H9 (cell line): ENCODE data around the gene KCMF1. TPM values are rescaled to one million over a fixed set of nuclear protein-coding genes. Genes with fewer than 3 reads are reported as not detected.
A peak's percentile ranks its signal among the peaks of the same experiment; 100 is the strongest.

Source experiments
- DNase-seq: peaks from one replicate; pipeline ENCODE4 v3.0.0-alpha.2; 2017
- H2AFZ ChIP-seq: one replicate; pipeline ENCODE4 v1.6.1; 2013; ENCODE audit warnings: mild to moderate bottlenecking, low read length, control low read depth, moderate library complexity
- H2AK5ac ChIP-seq: 2 replicates; pipeline ENCODE4 v1.6.1; 2013; ENCODE audit warnings: low read length, control low read depth, mixed read lengths; ENCODE audit not compliant: insufficient read length
- H2BK120ac ChIP-seq: one replicate; pipeline ENCODE4 v1.6.1; 2013; ENCODE audit warnings: low read depth, mild to moderate bottlenecking, low read length, control low read depth, inconsistent platforms; ENCODE audit not compliant: poor library complexity, severe bottlenecking
- H2BK12ac ChIP-seq: 2 replicates; pipeline ENCODE4 v1.6.1; 2013; ENCODE audit warnings: low read length, control low read depth, mixed read lengths, low read depth; ENCODE audit not compliant: insufficient read length
- H2BK15ac ChIP-seq: 2 replicates; pipeline ENCODE4 v1.6.1; 2013; ENCODE audit warnings: low read depth, low read length, control low read depth
- H2BK20ac ChIP-seq: one replicate; pipeline ENCODE4 v1.6.1; 2013; ENCODE audit warnings: low read depth, mild to moderate bottlenecking, low read length, control low read depth, inconsistent platforms; ENCODE audit not compliant: poor library complexity, severe bottlenecking
- H2BK5ac ChIP-seq: 2 replicates; pipeline ENCODE4 v1.6.1; 2013; ENCODE audit warnings: low read length, control low read depth, mixed read lengths; ENCODE audit not compliant: insufficient read length
- H3K14ac ChIP-seq: 2 replicates; pipeline ENCODE4 v1.6.1; 2013; ENCODE audit warnings: low read length, control low read depth; ENCODE audit not compliant: insufficient read depth
- H3K18ac ChIP-seq: 2 replicates; pipeline ENCODE4 v1.6.1; 2013; ENCODE audit warnings: low read depth, mild to moderate bottlenecking, mixed read lengths, low read length, control low read depth; ENCODE audit not compliant: insufficient read length
- H3K23ac ChIP-seq: 2 replicates; pipeline ENCODE4 v1.6.1; 2013; ENCODE audit warnings: low read length, control low read depth, mixed read lengths, low read depth; ENCODE audit not compliant: insufficient read length
- H3K23me2 ChIP-seq: 2 replicates; pipeline ENCODE4 v1.6.1; 2013; ENCODE audit warnings: low read depth, mild to moderate bottlenecking, mixed read lengths, low read length, control low read depth; ENCODE audit not compliant: insufficient read length, poor library complexity, severe bottlenecking
- H3K27ac ChIP-seq: 2 replicates; pipeline ENCODE4 v1.5.1; 2013; ENCODE audit warnings: low read length, control low read depth, mixed read lengths, low read depth; ENCODE audit not compliant: insufficient read length
- H3K27me3 ChIP-seq: 2 replicates; pipeline ENCODE4 v1.6.1; 2013; ENCODE audit warnings: low read length, control low read depth, inconsistent platforms; ENCODE audit not compliant: insufficient read depth
- H3K4ac ChIP-seq: 2 replicates; pipeline ENCODE4 v1.6.1; 2013; ENCODE audit warnings: low read depth, mild to moderate bottlenecking, control low read depth, inconsistent platforms, low read length, moderate library complexity
- H3K4me1 ChIP-seq: 2 replicates; pipeline ENCODE4 v1.6.1; 2013; ENCODE audit warnings: low read length, control low read depth, inconsistent platforms; ENCODE audit not compliant: insufficient read depth
- H3K4me2 ChIP-seq: 2 replicates; pipeline ENCODE4 v1.6.1; 2013; ENCODE audit warnings: low read length, control low read depth, mixed read lengths; ENCODE audit not compliant: insufficient read length, insufficient read depth
- H3K56ac ChIP-seq: 2 replicates; pipeline ENCODE4 v1.6.1; 2013; ENCODE audit warnings: low read depth, mild to moderate bottlenecking, mixed read lengths, low read length, control low read depth; ENCODE audit not compliant: insufficient read length
- H3K79me1 ChIP-seq: 2 replicates; pipeline ENCODE4 v1.6.1; 2013; ENCODE audit warnings: low read depth, mild to moderate bottlenecking, moderate library complexity, low read length, control low read depth, inconsistent platforms; ENCODE audit not compliant: insufficient read depth, poor library complexity, severe bottlenecking
- H3K79me2 ChIP-seq: 2 replicates; pipeline ENCODE4 v1.6.1; 2013; ENCODE audit warnings: low read length, control low read depth, inconsistent platforms; ENCODE audit not compliant: insufficient read depth
- H3K9ac ChIP-seq: 2 replicates; pipeline ENCODE4 v1.6.1; 2013; ENCODE audit warnings: low read length, control low read depth, mixed read lengths; ENCODE audit not compliant: insufficient read length; ENCODE audit errors: extremely low read depth
- H3K9me3 ChIP-seq: one replicate; pipeline ENCODE4 v1.6.1; 2013; ENCODE audit warnings: low read depth, low read length, inconsistent platforms; ENCODE audit not compliant: control insufficient read depth
- H3T11ph ChIP-seq: one replicate; pipeline ENCODE4 v1.6.1; 2013; ENCODE audit warnings: mild to moderate bottlenecking, low read length, control low read depth, inconsistent platforms
- H4K20me1 ChIP-seq: one replicate; pipeline ENCODE4 v1.6.1; 2013; ENCODE audit not compliant: control insufficient read depth, insufficient read length, insufficient read depth
- H4K5ac ChIP-seq: 2 replicates; pipeline ENCODE4 v1.6.1; 2013; ENCODE audit warnings: low read depth, mild to moderate bottlenecking, mixed read lengths, low read length, control low read depth; ENCODE audit not compliant: insufficient read length
- H4K8ac ChIP-seq: replicated peaks from 2 replicates; pipeline ENCODE4 v1.6.1; 2013; ENCODE audit warnings: low read length, control low read depth, mixed read lengths, low read depth; ENCODE audit not compliant: insufficient read length
- H4K91ac ChIP-seq: 2 replicates; pipeline ENCODE4 v1.6.1; 2013; ENCODE audit warnings: low read depth, mild to moderate bottlenecking, moderate library complexity, mixed read lengths, low read length, control low read depth; ENCODE audit not compliant: insufficient read length
- H3K27ac Mint-ChIP-seq, 3 experiments: 2 replicates in 2 of 3; 3 replicates in 1 of 3; pipeline ENCODE4 v1.8.0; 2020 to 2021; ENCODE audit warnings: mixed read lengths in 3 of 3, mild to moderate bottlenecking in 1 of 3, moderate library complexity in 1 of 3
- H3K27me3 Mint-ChIP-seq: 2 replicates; pipeline ENCODE4 v1.8.0; 2021; ENCODE audit warnings: low read depth, mild to moderate bottlenecking, moderate library complexity, mixed read lengths
- H3K36me3 Mint-ChIP-seq, 3 experiments: 2 replicates in 2 of 3; 3 replicates in 1 of 3; pipeline ENCODE4 v1.8.0; 2020 to 2021; ENCODE audit warnings: low read depth in 3 of 3, mixed read lengths in 3 of 3; ENCODE audit not compliant: insufficient read depth in 1 of 3
- H3K4me1 Mint-ChIP-seq, 2 experiments: 2 replicates each; pipeline ENCODE4 v1.8.0; 2020; ENCODE audit warnings: mixed read lengths in 2 of 2
- H3K4me3 Mint-ChIP-seq, 2 experiments: 2 replicates in 1 of 2; 3 replicates in 1 of 2; pipeline ENCODE4 v1.8.0; 2020 to 2021; ENCODE audit warnings: mild to moderate bottlenecking in 2 of 2, mixed read lengths in 2 of 2, moderate library complexity in 1 of 2
- H3K9me3 Mint-ChIP-seq, 2 experiments: 2 replicates in 1 of 2; 3 replicates in 1 of 2; pipeline ENCODE4 v1.8.0; 2020; ENCODE audit warnings: mild to moderate bottlenecking in 2 of 2, mixed read lengths in 2 of 2, moderate library complexity in 1 of 2
- CTCF ChIP-seq: fragments of 200-600 bp; sonication (generic); conservative IDR thresholded peaks from 3 replicates; pipeline ENCODE4 v1.8.0; 2021; ENCODE audit warnings: antibody characterized with exemption, mild to moderate bottlenecking
- WGBS: extraction: QIAGEN DNeasy Blood & Tissue Kit; methylation state at CpG from one replicate; pipeline ENCODE4 v1.1.7; 2013; ENCODE audit warnings: missing lambda C conversion rate, low lambda C conversion rate, mixed read lengths; ENCODE audit not compliant: insufficient read length; ENCODE audit errors: extremely low coverage; 5-methylcytosine and 5-hydroxymethylcytosine counted together
- total RNA-seq: library from RNA; stranded (reverse); gene quantifications from 2 replicates; pipeline ENCODE4 v1.2.1, GENCODE V29; 2021

Gene KCMF1
- total RNA-seq, 1 experiment from 2014 or later = 113 TPM

- no peaks in the 10 kb centered on the region for H3K23me2 ChIP-seq
These were observed 40.1 kb downstream of the KCMF1 start for GRCh38 chr2:85011098-85011497.

More at GRCh38 chr2:85011098-85011497, 40.1 kb downstream of the KCMF1 start:
- Histone ChIP-seq H2AK5ac (no peak overlapping the region), H2AFZ (no peak overlapping the region), H3K4me1 (peaks cover 3% of the 10 kb centered on the region; the same call in 1 of the 2 replicates), H2BK120ac (no peak overlapping the region), H2BK5ac (no peak overlapping the region), H3K18ac (no peak overlapping the region), H4K20me1 (no peaks in the 10 kb centered on the region), H3K23ac (no peak overlapping the region), H3K9ac (no peak overlapping the region), H3K79me1 (no peaks in the 10 kb centered on the region), H4K5ac (no peak overlapping the region), H4K91ac (no peak overlapping the region), H3K4me2 (no peak overlapping the region), H3K14ac (no peak overlapping the region), H2BK12ac (no peak overlapping the region), H3K27ac (no peak overlapping the region), H3K56ac (no peak overlapping the region), H3K27me3 (no peaks in the 10 kb centered on the region), H2BK15ac (no peak overlapping the region), H3K4ac (no peak overlapping the region), H4K8ac (no peak overlapping the region), H3T11ph (no peak overlapping the region), H3K9me3 (no peaks in the 10 kb centered on the region), H2BK20ac (no peak overlapping the region), H3K79me2 (peaks cover 15% of the 10 kb centered on the region; the same call in 1 of the 2 replicates)
- Mint-ChIP-seq H3K4me3 (no peak overlapping the region), H3K9me3 (peaks cover 5% of the 10 kb centered on the region in 2 experiments; a peak in 3 of 5 replicates), H3K27ac (peak overlapping the region in 1 of 3 experiments; percentile 85; a peak in 3 of 7 replicates), H3K27me3 (no peaks in the 10 kb centered on the region; the same call in 1 of the 2 replicates), H3K4me1 (peaks cover 44 to 48% of the 10 kb centered on the region in 2 experiments), H3K36me3 (peaks cover 12 to 27% (median 17%) of the 10 kb centered on the region in 3 experiments; a peak in 6 of 7 replicates)
- TF ChIP-seq CTCF = no peak
- DNase-seq = no peak
- no CpG with 5 or more reads among the region's 3 CpGs for WGBS
